Activated effector memory CD4-positive, alpha-beta T cell treated with anti-CD3 and anti-CD28 coated beads, Interleukin-2, amount 50 U/mL, for 16 hours (primary cell): ENCODE data around the gene ST6GALNAC5.
"Not testable (repeated sequence)": the region's sequence is repeated elsewhere in the genome, so short reads cannot be mapped to it uniquely, and the experiment has no call there.

Experiments used
- DNase-seq: peaks from one replicate; pipeline ENCODE4 v3.0.0-alpha.2; 2020

The ST6GALNAC5 gene

DNA sequence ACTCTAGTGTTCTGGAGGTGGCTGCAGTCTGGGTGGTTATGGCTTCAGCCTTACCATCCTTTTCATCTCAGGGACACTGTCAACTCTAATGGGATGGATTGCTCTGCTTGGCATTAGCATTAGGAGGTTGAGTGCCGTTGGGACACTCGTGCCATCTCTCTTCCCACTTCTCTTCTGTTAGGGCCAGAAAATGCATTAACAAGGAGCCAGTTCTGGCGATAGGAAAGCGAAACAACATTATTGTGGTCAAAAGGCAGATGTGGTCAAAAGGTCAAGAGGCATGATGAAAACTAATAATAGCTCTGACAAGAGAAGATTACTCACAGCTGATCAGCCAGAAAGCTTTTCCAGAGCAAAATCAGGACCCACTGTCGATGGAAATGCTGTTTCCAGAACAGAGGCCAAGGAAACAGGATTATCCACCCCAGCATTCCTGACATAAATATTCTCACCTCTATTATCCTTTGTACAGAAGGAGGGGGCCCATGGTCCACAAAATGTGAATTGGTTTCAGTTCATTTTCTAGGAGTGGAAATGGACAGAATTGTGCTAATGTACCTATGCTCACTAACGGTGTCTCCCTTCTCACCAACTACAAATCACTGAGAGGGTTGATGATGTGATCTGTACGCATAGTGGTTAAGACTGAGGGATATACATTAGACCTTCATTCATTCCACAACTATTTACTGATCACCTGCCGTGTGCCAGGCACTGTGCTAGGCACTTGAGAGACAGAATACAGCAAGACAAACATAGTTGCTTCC, 72.0 kb downstream of the ST6GALNAC5 start:
- no peak for DNase-seq

DNA sequence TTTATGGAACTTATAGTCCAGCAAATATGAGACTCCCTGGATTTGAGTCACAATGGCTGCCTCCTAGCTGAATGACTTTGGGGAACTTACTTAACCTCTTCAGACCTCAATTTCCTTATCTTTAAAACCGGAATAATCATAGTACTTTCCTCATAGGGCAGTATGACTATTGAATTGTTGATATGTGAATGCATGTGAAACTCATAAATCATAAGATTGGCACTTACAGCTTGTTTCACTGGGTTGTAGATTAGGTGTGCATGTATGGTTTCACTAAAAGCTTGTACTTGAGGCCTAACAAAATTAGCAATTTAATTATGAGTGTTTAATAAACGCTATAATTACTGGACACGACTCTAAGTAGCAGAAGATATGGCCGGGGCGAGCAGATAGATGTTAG, 72.5 kb downstream of the ST6GALNAC5 start:
- no peak for DNase-seq

DNA sequence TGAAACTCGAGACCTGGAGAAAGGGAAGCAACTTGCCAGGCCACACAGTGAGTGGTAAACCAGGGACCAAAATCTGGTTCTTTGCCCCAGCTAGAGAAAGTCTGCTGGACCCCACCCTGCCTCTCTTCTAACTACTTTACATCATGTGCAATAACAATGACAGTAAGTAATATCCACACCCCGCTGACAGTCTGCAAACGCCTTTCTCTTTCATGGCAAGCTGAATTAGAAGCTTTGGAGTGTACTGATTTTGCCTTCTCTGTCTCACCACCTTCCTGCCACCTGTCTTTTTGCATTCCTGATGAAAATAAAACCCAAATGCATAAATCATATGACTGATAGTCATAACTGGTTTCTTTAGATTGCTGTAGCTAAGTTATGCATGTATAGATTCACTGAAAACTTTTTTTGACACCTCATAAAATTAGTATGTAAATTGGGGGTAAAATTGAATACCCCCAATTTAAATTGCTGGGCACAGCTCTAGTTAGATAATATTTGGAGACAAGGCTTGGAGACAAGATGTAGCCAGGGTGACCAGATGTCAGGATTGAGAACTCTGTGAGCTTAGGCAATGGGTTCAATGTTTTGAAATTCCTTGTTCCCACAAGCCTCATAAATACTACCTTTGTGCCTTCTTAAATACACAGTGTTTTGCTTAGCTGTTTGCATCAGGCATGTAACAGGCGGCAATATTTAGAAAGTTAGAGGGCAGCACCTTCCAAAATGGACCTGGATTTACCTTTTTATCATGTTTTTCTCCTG, 73.5 kb downstream of the ST6GALNAC5 start:
- no peak for DNase-seq

DNA sequence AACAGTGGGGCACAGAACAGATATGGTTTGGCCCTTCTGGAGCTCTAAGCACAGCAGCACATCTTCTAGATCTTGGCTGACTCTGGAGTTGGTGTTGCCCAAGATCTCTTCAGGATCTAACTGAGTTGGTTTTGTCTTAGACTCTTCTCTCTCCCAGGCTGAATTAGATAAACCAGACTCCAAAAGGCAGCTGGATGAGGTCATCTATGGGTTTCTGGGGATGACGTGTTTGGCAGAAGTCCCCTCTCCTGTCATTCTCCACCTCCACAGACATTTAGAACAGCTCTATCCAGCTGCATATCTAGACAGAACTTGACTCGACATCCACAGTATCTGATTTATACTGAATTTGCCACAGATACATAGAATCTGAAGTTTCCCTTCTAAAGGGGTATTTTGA, 75.3 kb downstream of the ST6GALNAC5 start:
- no peak for DNase-seq

DNA sequence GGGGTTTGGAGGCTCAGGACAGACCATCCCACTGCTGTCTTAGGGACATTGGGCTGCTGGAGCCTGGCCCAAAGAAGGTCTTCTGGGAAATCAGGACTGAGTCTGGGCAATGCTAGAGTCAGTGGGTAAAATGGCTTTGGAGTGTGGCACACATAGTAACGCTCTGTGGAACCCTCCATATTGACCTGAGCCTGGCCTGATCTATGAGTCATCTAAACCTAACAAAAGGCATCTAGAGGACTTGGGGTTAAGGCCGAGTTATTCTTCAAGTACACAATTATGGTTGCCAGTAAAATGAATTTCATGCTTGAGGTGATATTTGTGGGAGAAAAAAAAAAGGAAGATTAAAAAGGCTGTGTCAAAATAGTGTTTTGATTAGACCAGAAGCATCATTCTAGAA, 77.7 kb downstream of the ST6GALNAC5 start:
- DNase-seq, result no peak

DNA sequence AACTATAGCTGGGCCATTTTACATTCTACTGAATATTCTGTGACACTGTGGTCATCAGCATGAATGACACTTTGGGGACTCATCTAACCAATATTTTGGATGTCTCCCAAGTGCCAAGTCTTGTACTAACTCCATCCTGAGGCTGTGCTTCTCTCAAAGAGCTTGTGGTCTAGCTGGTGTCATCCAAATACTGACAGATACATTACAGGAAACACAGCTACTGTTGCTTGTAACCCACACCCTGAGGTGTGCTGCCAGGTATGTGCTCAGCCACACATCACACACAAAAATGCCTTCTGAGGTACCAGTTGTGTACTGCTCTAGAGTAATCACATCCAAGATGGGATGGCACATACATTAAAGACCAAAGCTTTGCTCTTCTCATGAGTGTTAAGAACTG, 81.6 kb downstream of the ST6GALNAC5 start:
- no peak for DNase-seq

DNA sequence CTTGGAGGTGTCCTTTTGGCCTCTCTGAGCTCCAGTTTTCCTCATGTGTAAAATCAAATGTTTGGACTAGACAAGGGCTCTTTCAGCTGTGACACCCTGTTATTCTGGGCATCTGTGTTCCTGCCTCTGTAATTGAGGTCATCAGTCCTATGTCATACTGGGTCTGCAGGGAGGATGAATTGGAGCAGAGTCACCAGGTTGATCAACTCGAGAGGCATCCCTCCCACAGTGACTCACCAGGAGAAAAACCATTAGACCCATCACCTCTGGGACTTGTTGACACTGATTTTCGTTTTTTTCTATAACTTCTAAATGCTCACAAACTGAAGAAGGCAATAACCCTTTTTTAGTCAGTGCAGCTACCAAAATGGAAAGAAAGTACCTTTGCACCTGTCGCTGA, 82.2 kb downstream of the ST6GALNAC5 start:
- DNase-seq, result no peak

DNA sequence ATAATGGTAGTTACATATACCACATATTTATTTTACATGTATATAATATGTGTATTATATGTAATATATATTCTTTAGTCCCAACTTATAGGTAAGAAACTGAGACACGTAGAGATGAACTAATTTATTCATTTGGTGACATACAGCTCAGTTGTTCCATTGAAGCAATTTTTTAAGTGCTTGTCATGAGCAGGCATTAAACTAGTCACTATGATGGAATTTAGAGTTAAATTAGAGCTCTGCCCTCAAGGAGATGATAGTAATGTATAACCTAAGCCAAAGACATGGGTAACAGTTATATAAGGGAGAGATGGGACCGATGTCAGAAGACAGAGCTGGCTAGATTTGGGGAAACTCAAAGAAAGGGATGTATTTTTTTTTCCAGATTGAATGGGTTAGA, 83.0 kb downstream of the ST6GALNAC5 start:
- no peak for DNase-seq

DNA sequence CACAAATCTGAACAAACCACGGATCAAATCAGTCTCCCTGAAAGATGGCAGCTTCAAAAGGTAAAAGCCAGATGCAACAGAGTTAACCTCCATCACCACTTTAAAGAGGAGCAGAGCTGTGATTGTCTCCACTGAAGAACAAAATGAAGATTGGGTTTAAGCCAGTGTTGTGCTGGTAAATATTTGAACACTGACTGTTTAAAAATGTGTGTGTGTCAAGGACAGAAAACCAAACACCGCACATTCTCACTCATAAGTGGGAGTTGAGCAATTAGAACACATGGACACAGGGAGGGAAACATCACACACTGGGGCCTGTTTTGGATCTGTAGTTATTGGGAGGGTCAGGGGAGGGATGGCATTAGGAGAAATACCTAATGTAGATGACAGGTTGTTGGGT, 83.9 kb downstream of the ST6GALNAC5 start:
- no peak for DNase-seq

DNA sequence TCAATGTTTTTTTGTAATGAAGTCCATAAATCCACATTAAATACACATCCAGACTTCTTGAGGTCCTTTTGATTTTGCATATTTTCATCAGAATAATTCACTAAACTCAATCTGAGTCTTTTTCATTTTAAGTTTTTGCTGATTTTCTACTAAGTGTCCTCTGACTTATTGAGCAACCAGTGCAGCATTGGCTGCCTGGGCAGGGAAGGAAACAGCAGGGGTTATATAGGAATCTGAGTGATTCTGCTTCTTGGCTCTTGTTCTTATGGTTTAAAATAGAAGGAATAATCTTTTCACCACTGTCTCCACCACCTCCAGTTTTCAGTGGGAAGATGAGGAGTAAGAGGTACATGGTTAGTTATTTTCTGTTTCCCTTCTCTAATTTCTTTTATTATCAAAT, 88.4 kb downstream of the ST6GALNAC5 start:
- DNase-seq, result no peak

DNA sequence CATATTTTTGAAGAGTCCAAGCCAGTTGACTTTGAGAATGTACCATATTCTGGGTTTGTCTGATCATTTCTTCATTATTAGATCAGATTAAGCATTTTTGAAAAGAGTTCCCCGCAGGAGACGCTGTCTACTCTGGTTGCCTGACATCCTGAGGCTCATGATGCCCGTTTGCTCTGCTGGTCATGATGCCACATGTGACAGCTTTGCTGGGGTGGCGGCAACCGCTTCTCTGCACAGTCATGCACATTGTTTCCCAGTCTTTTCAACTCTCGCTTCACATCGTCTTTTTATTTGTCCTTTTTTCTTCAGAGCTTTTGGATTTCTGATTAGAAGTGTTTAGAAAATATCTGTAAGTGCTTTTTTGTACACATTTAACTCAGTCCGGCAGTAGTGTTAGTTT, 90.7 kb downstream of the ST6GALNAC5 start:
- no peak for DNase-seq

DNA sequence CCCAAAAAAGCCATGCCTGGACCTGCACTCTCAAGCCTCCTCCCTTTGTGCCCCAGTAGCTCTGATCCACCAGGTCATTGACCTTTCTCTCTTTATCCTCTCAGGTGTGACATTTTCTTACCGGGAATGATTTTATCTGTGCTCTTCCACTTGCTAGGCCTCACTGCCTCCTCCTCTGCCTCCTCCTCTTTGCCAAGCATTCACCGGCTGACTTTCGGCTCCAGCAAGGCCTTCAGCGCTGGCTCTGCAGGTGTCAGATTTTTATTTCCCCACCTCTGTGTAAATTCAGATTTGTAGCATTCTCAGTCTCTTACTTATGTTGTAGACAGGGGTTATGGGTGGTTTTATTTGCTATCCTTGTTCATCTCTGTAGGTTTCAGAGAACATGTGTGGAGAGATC, 91.5 kb downstream of the ST6GALNAC5 start:
- DNase-seq, result no peak

DNA sequence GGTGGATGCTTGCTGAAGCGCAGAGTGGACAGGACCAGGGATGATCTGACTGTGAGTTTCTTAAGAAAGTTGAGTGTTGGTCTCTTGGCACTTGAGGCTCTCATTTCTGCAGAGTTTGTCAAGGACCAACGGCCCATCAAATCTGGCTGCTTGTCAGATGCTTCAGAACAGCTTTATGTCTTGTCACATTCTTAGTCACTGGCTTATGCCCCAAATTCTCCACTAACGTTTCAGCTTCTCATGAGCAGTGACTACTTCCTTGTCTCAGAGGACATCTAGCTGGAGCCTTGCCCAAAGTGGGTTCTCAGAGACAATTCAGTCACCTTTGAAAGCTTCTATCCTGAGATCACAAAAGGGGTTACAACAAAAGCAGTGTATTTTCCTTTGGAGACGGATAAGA, 92.3 kb downstream of the ST6GALNAC5 start:
- DNase-seq, result no peak

DNA sequence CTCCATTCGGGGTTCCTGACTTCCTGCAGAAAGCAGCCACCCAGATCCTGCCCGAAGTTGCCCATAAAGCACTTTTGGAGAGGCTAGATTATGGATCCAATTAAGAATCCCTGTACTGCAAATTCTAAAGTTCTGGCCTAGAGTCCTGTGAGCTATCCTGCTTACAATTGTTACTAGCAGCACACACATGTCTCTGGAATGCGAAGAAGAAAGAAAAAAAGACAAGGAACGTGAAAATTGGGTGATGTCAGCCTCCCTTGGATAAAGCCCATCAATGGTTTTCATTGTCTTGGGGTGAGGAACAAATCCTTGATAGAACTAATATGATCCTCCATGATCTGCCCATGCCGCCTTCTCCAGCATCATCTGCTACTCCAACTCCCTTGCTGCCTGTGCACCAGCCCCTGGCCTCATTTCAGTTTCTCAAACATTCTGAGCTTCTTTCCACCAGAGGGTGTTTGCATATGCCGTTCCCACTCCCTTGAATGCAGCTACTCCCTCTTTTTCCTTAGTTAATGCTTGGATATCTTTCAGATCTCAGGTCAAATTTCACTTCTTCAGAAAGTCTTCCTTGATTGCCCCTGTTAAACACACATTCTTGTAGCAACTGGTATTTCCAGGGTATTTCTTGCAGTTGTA, 94.0 kb downstream of the ST6GALNAC5 start:
- DNase-seq, result no peak

DNA sequence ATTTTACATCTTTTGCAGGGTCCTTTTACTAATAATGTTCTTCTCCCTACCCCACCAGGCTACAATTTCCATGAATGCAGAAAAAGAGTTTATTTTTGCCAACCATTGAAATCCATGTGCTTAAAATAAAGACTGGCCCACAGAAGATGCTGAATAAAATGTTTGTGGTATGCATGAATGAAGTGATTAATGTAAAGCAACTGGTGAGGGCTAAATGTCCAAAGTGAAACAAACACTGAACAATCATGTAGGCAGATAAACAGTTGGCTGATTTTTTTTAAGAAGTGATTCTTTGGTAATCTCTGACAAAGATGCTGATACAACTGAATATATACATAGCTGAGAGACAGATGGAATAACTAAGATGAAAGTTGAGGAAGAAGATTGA, 94.5 kb downstream of the ST6GALNAC5 start:
- DNase-seq, result no peak

DNA sequence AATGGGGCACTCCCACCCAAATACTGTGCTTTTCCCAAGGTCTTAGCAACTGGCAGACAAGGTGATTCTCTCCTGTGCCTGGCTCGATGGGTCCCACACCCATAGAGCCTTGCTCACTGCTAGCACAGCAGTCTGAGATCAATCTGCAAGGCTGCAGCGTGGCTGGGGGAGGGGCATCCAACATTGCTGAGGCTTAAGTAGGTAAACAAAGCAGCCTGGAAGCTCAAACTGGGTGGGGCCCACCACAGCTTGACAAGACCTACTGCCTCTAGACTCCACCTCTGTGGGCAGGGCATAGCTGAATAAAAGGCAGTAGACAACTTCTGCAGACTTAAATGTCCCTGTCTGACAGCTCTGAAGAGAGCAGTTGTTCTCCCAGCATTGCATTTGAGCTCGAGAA, 114.0 kb downstream of the ST6GALNAC5 start:
- not testable (repeated sequence) for DNase-seq

DNA sequence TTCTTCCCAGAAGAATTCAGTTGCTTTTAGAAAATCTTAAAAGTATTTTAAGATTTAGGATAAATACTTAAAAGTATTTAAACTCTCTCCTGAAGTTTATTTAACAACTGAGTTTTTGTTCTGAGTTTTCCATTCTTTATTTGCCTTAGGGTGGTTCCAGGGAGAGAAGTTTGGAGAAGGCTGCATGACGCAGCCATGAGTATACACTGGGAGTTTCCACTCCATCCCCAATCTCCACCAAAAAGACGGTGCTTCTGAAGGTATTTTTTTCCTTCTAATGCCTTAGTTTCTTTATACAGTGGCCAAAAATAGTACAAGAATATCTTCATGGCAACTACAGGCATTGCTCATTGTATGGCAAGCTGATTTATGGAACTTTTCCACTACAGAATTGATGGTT, 122.7 kb downstream of the ST6GALNAC5 start:
- no peak for DNase-seq

DNA sequence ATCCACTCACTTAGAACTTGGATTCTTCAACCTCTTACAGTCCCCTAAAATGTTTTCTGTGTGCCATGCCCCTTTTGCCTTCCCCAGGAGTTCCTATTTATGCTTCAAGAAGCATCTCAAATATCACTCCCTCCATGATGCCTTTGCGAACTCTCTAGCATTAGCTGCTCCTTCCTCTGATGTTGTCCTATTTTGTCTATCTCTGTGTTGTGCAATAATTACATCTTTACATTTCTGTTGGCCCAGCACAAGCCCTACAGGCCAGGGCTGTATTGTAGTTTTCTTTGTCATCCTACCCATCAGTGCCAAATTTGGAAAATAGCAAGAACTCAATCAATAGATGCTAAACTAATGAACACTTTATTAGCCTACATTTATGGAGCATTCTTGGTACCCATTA, 125.8 kb downstream of the ST6GALNAC5 start:
- DNase-seq, result no peak

DNA sequence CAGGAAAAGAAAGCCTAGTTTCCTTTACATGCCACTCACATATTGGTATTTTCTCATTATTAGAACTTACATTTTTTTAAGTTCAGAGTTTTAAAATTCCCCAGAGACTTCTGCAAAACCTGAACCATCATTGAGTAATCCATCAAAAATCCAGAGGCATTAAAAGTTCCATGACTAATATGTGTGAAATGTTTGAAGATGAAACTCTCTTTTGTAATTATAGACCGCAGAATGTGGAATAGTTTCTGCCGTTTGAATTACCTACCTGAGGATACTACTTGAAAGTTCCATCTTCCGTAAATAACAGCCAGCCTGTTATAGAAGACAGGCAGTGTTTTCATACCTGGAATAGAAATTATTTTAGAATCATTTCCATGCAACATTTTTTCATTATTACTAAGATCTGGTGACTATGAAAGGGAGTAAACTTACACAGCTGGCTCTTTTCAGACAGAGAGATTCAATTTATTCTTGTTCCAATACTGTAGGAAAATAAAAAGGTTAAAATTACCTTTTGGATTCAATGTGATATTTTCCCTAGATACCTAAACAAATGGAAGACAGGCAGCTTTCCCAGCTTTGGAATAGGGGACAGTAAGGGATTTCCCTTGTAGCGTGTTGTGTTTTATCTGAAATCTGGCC, 131.4 kb downstream of the ST6GALNAC5 start:
- no peak for DNase-seq

DNA sequence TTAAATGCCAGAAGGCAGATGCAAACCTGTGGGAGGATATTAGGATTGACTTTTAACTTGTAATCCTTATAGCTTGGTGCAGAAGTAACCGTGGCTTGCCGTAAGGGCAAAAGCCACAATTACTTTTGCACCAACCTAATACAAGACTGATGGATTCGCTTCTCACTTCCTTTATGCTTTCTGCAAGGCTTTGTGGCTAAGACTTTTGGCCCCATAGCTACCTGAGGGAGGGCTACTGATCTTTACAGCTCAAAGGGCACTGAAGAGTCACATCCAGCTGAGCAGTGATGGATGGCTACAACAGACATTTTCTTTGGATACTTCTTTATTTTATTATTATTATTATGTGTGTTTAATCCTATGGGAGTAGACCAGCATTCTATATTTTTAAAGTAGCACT, 140.4 kb downstream of the ST6GALNAC5 start:
- no peak for DNase-seq

DNA sequence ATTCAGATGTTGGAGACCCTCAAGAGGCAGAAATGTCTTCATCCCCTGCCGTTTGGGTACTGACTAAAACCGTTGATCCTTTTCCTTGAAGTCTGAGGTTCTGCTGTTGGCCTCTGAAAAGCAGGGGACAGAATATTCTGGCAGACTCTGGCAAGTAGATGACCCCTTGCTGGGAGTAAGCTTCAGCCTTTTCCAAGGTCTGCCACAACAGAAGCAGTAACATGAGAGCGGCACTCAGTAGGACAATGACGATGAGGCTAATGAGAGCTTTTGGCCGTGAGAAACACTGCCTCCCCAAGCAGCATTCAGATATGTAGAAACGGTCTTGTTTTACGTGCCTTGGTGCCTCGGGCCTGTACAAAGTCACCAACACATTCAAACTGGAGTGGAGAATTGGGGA, 143.7 kb downstream of the ST6GALNAC5 start:
- DNase-seq, result no peak

DNA sequence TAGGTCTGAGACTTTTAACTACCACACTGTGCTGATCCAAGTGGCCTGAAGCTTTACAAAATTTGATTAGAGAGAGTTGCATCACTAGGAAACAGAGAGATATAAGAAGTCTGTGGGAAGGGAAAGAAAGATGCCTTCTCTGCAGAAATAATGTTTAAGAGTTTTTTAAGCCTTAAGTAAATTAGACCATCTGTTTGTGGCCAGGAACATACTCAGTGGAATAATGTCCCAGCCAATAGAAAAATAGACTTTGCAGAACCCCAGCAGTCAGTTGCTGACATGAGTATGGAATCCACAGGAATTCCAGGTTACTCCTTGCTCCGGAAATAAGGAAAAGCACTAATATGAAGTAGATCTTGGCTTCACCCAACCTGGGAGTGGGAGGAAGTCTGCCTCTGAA, 144.8 kb downstream of the ST6GALNAC5 start:
- no peak for DNase-seq

DNA sequence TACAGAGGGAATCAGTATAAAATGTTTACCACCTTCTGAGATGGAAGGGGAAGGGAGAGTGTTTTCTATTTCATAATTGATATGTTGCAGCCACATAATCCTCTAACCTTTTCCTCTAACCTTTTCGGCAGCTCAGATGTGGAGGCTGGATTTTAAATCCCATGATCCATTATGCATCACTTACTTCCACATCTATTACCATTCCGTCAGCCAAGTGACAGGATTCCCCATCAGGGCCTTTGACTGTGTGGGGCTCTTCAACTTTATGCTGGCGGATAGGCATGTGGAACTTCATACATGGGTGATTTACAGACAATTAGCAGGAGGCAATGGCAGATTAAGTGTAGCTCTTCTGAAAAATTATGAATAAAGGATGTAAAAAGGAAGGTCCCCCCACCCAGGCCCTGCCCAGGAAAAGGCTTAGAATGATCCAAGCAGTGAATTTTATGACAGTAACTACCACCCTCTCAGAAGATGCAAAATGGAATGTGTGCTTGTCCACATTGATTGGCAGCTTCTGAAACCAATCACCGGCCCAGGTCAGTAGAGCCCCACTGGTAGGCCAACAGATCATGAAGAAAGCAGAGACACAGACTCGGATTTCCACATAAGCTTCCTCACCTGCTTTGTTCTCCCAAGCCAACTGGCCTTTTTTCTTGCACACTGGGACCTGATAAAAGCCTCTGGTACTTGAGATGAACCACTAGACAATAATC, 147.0 kb downstream of the ST6GALNAC5 start:
- DNase-seq, result no peak
